ENCODE results near the gene IWS1. TPM values are rescaled to one million over a fixed set of nuclear protein-coding genes. Genes with fewer than 3 reads are reported as not detected.

The IWS1 gene
- total RNA-seq, 1 experiment from 2014 or later: 46.6 TPM

DNA sequence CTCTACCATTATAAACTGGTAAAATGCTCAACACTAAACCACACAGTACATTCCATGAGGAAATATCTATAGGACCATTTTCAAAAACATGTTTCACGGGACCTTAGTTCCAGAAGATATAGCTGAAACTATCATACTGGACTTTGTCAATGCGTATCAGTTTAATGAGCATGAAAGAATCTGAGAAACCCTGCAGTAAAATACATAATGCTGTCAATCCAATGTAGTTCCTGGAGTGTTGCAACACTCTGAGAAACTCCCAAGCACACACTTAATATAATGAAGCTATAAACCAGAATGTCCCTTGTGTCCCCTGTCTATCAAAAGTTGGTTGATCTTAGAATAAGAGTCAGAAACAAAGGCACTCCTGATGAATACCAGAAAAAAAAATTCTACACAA, 16.2 kb downstream of the IWS1 start:
- peaks cover 100% of the 10 kb centered on the region for H3K79me2 ChIP-seq (ENCODE audit: insufficient read depth, low read length)
- H3K27me3 ChIP-seq (ENCODE audit: insufficient read depth, low read length): no peaks in the 10 kb centered on the region
- CTCF ChIA-PET: no interaction called here
- no peak overlapping the region for H3K9ac ChIP-seq (ENCODE audit: low read length)
- no peaks in the 10 kb centered on the region for H3K9me2 ChIP-seq (ENCODE audit: insufficient read depth)
- peaks cover 6 to 9% of the 10 kb centered on the region in 2 experiments; a peak in 3 of 4 replicates for H3K36me3 ChIP-seq (ENCODE audit: control insufficient read depth in 1 of 2, insufficient read depth in 2 of 2, low read length in 2 of 2)
- no peak for DNase-seq (ENCODE audit: low read depth, low spot score)
- H2AFZ ChIP-seq (ENCODE audit: low read depth, low read length, poor library complexity, severe bottlenecking): no peak overlapping the region
- H3K27ac ChIP-seq (ENCODE audit: low read depth, low read length): no peak overlapping the region
- POLR2A ChIA-PET: interaction anchor here (2.5 kb wide), 1 partner anchor 16 kb away, joined by 8 read pairs; the partner anchor contains the start of gene IWS1
- BruUV-seq (replicated peaks): no TSS peak
- H3K4me1 ChIP-seq (ENCODE audit: control insufficient read depth in 1 of 2, insufficient read depth in 2 of 2, low read length in 2 of 2): peaks cover 19 to 31% of the 10 kb centered on the region in 2 experiments
- peaks cover 35% of the 10 kb centered on the region; the same call in 1 of the 2 replicates for H4K20me1 ChIP-seq (ENCODE audit: insufficient read depth)
- H3K4me3 ChIP-seq (replicated peaks in 1 of 2; ENCODE audit: low read depth in 1 of 2, low read length in 2 of 2): no peak overlapping the region
- intact Hi-C loops (cut with micrococcal nuclease): no loop called here
- TF ChIP-seq FOSL1 (IDR thresholded peaks at IDR 0.05; ENCODE audit: low read depth) (no peak), TCF7L2 (IDR thresholded peaks at IDR 0.05; ENCODE audit: borderline replicate concordance, extremely low read depth, insufficient read depth, insufficient read length) (no peak), SP1 (IDR thresholded peaks at IDR 0.05; ENCODE audit: low read depth) (no peak), EZH2phosphoT487 (IDR thresholded peaks at IDR 0.05; ENCODE audit: borderline replicate concordance) (no peak), POLR2AphosphoS5 (IDR thresholded peaks at IDR 0.05; ENCODE audit: low read depth, low read length) (no peak), ELF1 (IDR thresholded peaks at IDR 0.05; ENCODE audit: borderline replicate concordance, low read depth) (no peak), CEBPB (IDR thresholded peaks at IDR 0.05; ENCODE audit: low read depth) (no peak), CTCF (IDR thresholded peaks at IDR 0.05 in 2 of 3, conservative IDR thresholded peaks at IDR 0.05 in 1 of 3; ENCODE audit: borderline replicate concordance in 1 of 3, insufficient read depth in 1 of 3, low read depth in 2 of 3, low read length in 2 of 3) (no peak), MAX (IDR thresholded peaks at IDR 0.05) (no peak), SRF (IDR thresholded peaks at IDR 0.05; ENCODE audit: low read depth) (no peak), EGR1 (IDR thresholded peaks at IDR 0.05; ENCODE audit: low read depth) (no peak), YY1 (IDR thresholded peaks at IDR 0.05; ENCODE audit: extremely low read depth, insufficient replicate concordance, low read depth, low read length) (no peak), POLR2A (IDR thresholded peaks at IDR 0.05; ENCODE audit: borderline replicate concordance, extremely low read depth, insufficient read depth, insufficient read length) (no peak), REST (IDR thresholded peaks at IDR 0.05; ENCODE audit: low read depth) (no peak), CBX3 (IDR thresholded peaks at IDR 0.05; ENCODE audit: low read depth) (no peak), SIN3A (IDR thresholded peaks at IDR 0.05; ENCODE audit: low read depth) (no peak), RAD21 (IDR thresholded peaks at IDR 0.05; ENCODE audit: low read depth) (no peak), JUND (IDR thresholded peaks at IDR 0.05) (no peak)
- TF ChIP-seq, protein P1, sequence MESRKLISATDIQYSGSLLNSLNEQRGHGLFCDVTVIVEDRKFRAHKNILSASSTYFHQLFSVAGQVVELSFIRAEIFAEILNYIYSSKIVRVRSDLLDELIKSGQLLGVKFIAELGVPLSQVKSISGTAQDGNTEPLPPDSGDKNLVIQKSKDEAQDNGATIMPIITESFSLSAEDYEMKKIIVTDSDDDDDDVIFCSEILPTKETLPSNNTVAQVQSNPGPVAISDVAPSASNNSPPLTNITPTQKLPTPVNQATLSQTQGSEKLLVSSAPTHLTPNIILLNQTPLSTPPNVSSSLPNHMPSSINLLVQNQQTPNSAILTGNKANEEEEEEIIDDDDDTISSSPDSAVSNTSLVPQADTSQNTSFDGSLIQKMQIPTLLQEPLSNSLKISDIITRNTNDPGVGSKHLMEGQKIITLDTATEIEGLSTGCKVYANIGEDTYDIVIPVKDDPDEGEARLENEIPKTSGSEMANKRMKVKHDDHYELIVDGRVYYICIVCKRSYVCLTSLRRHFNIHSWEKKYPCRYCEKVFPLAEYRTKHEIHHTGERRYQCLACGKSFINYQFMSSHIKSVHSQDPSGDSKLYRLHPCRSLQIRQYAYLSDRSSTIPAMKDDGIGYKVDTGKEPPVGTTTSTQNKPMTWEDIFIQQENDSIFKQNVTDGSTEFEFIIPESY (IDR thresholded peaks at IDR 0.05; ENCODE audit: extremely low read depth, insufficient replicate concordance, low read length): no peak
- TF ChIP-seq, protein P2, sequence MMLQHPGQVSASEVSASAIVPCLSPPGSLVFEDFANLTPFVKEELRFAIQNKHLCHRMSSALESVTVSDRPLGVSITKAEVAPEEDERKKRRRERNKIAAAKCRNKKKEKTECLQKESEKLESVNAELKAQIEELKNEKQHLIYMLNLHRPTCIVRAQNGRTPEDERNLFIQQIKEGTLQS (IDR thresholded peaks at IDR 0.05): no peak
- H3K4me2 ChIP-seq (ENCODE audit: low read length): no peak overlapping the region
- RAD21 ChIA-PET (ENCODE audit: low non-redundant PET in 1 of 2, low total read pairs in 2 of 2, uncharacterized antibody in 2 of 2, unreplicated experiment in 2 of 2): no interaction called here
- ATAC-seq: no peak
- no peaks in the 10 kb centered on the region for H3K9me3 ChIP-seq (ENCODE audit: control insufficient read depth in 1 of 2, insufficient read depth in 1 of 2, low read depth in 1 of 2, low read length in 2 of 2)

Data from HCT116 (cell line).